Peyer's patch (tissue), 4 donors: ENCODE data around the gene PLD5. TPM values are rescaled to one million over a fixed set of nuclear protein-coding genes. Genes with fewer than 3 reads are reported as not detected.

Source experiments
- DNase-seq, 3 donors: peaks; one replicate each; pipeline ENCODE4 v3.0.0-alpha.2; 2017 to 2019
- H3K27ac ChIP-seq, 4 donors: fragments of 200-600 bp; sonication (generic); one replicate each; pipeline ENCODE4 v1.5.1; 2016 to 2019
- H3K27me3 ChIP-seq, 2 donors: fragments of 200-600 bp; sonication (generic); one replicate each; pipeline ENCODE4 v1.5.1; 2019
- H3K36me3 ChIP-seq, 3 donors: fragments of 200-600 bp; sonication (generic); one replicate each; pipeline ENCODE4 v1.5.1; 2016 to 2019
- H3K4me1 ChIP-seq, 4 donors: fragments of 200-600 bp; sonication (generic); one replicate each; pipeline ENCODE4 v1.5.1; 2016 to 2019
- H3K4me3 ChIP-seq, 4 donors: fragments of 200-600 bp; sonication (generic); 1 replicate in 3 of 4; 2 replicates in 1 of 4; pipeline ENCODE4 v1.5.1; 2016 to 2019; ENCODE audit warnings: mild to moderate bottlenecking in 1 of 4
- H3K9me3 ChIP-seq, 4 donors: fragments of 200-600 bp; sonication (generic); one replicate each; pipeline ENCODE4 v1.5.1; 2016 to 2019; ENCODE audit warnings: mild to moderate bottlenecking in 1 of 4
- CTCF ChIP-seq, 6 experiments: fragments of 450-650 bp in 4 of 6; fragments of 200-600 bp in 2 of 6; sonication (generic) in 1 of 6; IDR thresholded peaks; one replicate each; pipeline ENCODE4 v1.5.1; 2017 to 2019; ENCODE audit warnings: antibody characterized with exemption in 6 of 6, mild to moderate bottlenecking in 3 of 6, moderate library complexity in 1 of 6
- POLR2A ChIP-seq, 2 donors: fragments of 450-650 bp; IDR thresholded peaks; one replicate each; pipeline ENCODE4 v1.5.1; 2017; ENCODE audit warnings: antibody characterized with exemption in 2 of 2, mild to moderate bottlenecking in 2 of 2, moderate library complexity in 2 of 2
- total RNA-seq, 4 donors: library from RNA; depleted of rRNA; stranded (reverse); fragments of >200 nt; gene quantifications; one replicate each; pipeline ENCODE4 v1.1.0, GENCODE V29; 2016

Gene PLD5
- total RNA-seq, 4 donors from 2014 or later = 0.67 TPM; not detected in 3

- no peak overlapping the region for H3K27ac ChIP-seq
- no peak overlapping the region for H3K4me3 ChIP-seq
- DNase-seq = no peak
- no peaks in the 10 kb centered on the region for H3K9me3 ChIP-seq
- no peaks in the 10 kb centered on the region for H3K27me3 ChIP-seq
- no peak for TF ChIP-seq CTCF (IDR thresholded peaks at IDR 0.05)
- no peak for TF ChIP-seq POLR2A (IDR thresholded peaks at IDR 0.05)
- H3K4me1 ChIP-seq = no peaks in the 10 kb centered on the region
- no peaks in the 10 kb centered on the region for H3K36me3 ChIP-seq
These were observed 76.8 kb downstream of the PLD5 start for GRCh38 chr1:242447689-242448088.

- Histone ChIP-seq H3K36me3 (no peaks in the 10 kb centered on the region), H3K27me3 (no peaks in the 10 kb centered on the region), H3K27ac (no peak overlapping the region), H3K4me3 (no peak overlapping the region), H3K9me3 (peaks cover 0 to 3% (median 0%) of the 10 kb centered on the region in 4 donors), H3K4me1 (no peaks in the 10 kb centered on the region)
- TF ChIP-seq CTCF (IDR thresholded peaks at IDR 0.05) (no peak), POLR2A (IDR thresholded peaks at IDR 0.05) (no peak)
- DNase-seq = no peak
These were observed 83.7 kb downstream of the PLD5 start for GRCh38 chr1:242440757-242441156.

- Histone ChIP-seq H3K4me3 (no peak overlapping the region), H3K9me3 (peaks cover 0 to 3% (median 0%) of the 10 kb centered on the region in 4 donors), H3K27ac (no peak overlapping the region), H3K27me3 (no peaks in the 10 kb centered on the region), H3K36me3 (no peaks in the 10 kb centered on the region), H3K4me1 (no peaks in the 10 kb centered on the region)
- TF ChIP-seq CTCF (IDR thresholded peaks at IDR 0.05) (no peak), POLR2A (IDR thresholded peaks at IDR 0.05) (no peak)
- no peak for DNase-seq
These were observed 89.3 kb downstream of the PLD5 start for GRCh38 chr1:242435200-242435599.

GRCh38 chr1:242432491-242433095 is 91.9 kb downstream of the PLD5 start:
- no peak overlapping the region for H3K4me3 ChIP-seq
- H3K4me1 ChIP-seq = no peaks in the 10 kb centered on the region
- no peak overlapping the region for H3K27ac ChIP-seq
- DNase-seq = no peak
- H3K9me3 ChIP-seq = peaks cover 0 to 3% (median 0%) of the 10 kb centered on the region in 4 donors
- H3K36me3 ChIP-seq = no peaks in the 10 kb centered on the region
- TF ChIP-seq POLR2A (IDR thresholded peaks at IDR 0.05) = no peak
- no peak for TF ChIP-seq CTCF (IDR thresholded peaks at IDR 0.05)
- H3K27me3 ChIP-seq = no peaks in the 10 kb centered on the region

- Histone ChIP-seq H3K36me3 (no peaks in the 10 kb centered on the region), H3K9me3 (no peaks in the 10 kb centered on the region), H3K27me3 (no peaks in the 10 kb centered on the region), H3K4me3 (no peak overlapping the region), H3K4me1 (no peaks in the 10 kb centered on the region), H3K27ac (no peak overlapping the region)
- no peak for DNase-seq
- no peak for TF ChIP-seq POLR2A (IDR thresholded peaks at IDR 0.05)
- TF ChIP-seq CTCF (IDR thresholded peaks at IDR 0.05) = no peak
These were observed 92.7 kb downstream of the PLD5 start for GRCh38 chr1:242431786-242432185.

GRCh38 chr1:242430956-242431355 is 93.5 kb downstream of the PLD5 start:
- no peaks in the 10 kb centered on the region for H3K9me3 ChIP-seq
- TF ChIP-seq POLR2A (IDR thresholded peaks at IDR 0.05) = no peak
- TF ChIP-seq CTCF (IDR thresholded peaks at IDR 0.05) = no peak
- H3K4me1 ChIP-seq = no peaks in the 10 kb centered on the region
- no peaks in the 10 kb centered on the region for H3K27me3 ChIP-seq
- no peak for DNase-seq
- H3K27ac ChIP-seq = no peak overlapping the region
- H3K4me3 ChIP-seq = no peak overlapping the region
- no peaks in the 10 kb centered on the region for H3K36me3 ChIP-seq
